ENCODE results near the gene ADGRF1. TPM values are rescaled to one million over a fixed set of nuclear protein-coding genes. Genes with fewer than 3 reads are reported as not detected.
A peak's percentile ranks its signal among the peaks of the same experiment; 100 is the strongest.
"Not testable (repeated sequence)": the region's sequence is repeated elsewhere in the genome, so short reads cannot be mapped to it uniquely, and the experiment has no call there.

ADGRF1 gene
- total RNA-seq (under 1 TPM in 1 of 2 donors, not detected in 1; 0.06 TPM), polyA plus RNA-seq (ENCODE audit: insufficient read length in 2 of 2) (under 1 TPM; 0.35 to 0.39 TPM)
- long read RNA-seq, donor 1, result 0 reads
- long read RNA-seq, donor 2, result 0 reads
- long read RNA-seq, donor 3, result 0 reads
- long read RNA-seq, donor 4, result 0 reads

GRCh38 chr6:47042275-47042791 is at the start of gene ADGRF1:
Gene ADGRF1 (minus strand): TSS chr6:47042332. CDS start chr6:47029061, 13,271 bp downstream.
- WGBS (ENCODE audit: insufficient coverage), result 100% methylated on average over 1 of the region's 3 CpGs

GRCh38 chr6:47090881-47091280 is 48.7 kb upstream of the ADGRF1 start:
- 100% methylated on average over 3 of the region's 6 CpGs for WGBS (ENCODE audit: insufficient coverage)
- H3K27ac ChIP-seq (ENCODE audit: low read depth, low read length), result no peak overlapping the region
- H3K27me3 ChIP-seq (ENCODE audit: control insufficient read depth, insufficient read depth, low read length), result no peaks in the 10 kb centered on the region
- no peaks in the 10 kb centered on the region for H3K9me3 ChIP-seq (ENCODE audit: control insufficient read depth, insufficient read depth, low read length)
- no peaks in the 10 kb centered on the region for H3K36me3 ChIP-seq (ENCODE audit: control insufficient read depth, insufficient read depth, low read length)
- no peak for DNase-seq (ENCODE audit: low read depth in 4 of 6, low spot score in 6 of 6)
- no peak overlapping the region for H3K4me3 ChIP-seq (ENCODE audit: low read depth, low read length)
- H3K4me1 ChIP-seq (ENCODE audit: control insufficient read depth, insufficient read depth, low read length), result peaks cover 6% of the 10 kb centered on the region

More at GRCh38 chr6:47042275-47042791, at the start of gene ADGRF1:
- Histone ChIP-seq H3K9me3 (ENCODE audit: control insufficient read depth, insufficient read depth, low read length) (no peaks in the 10 kb centered on the region), H3K27me3 (ENCODE audit: control insufficient read depth, insufficient read depth, low read length) (no peaks in the 10 kb centered on the region), H3K4me1 (ENCODE audit: control insufficient read depth, insufficient read depth, low read length) (no peaks in the 10 kb centered on the region), H3K27ac (ENCODE audit: low read depth, low read length) (no peak within 1 kb of the TSS), H3K4me3 (ENCODE audit: low read depth, low read length) (no peak within 1 kb of the TSS), H3K36me3 (ENCODE audit: control insufficient read depth, insufficient read depth, low read length) (no peaks in the 10 kb centered on the region)
- DNase-seq (ENCODE audit: low read depth in 4 of 6, low spot score in 6 of 6), result no peak

GRCh38 chr6:47089473-47089872 is 47.3 kb upstream of the ADGRF1 start:
- DNase-seq (ENCODE audit: low read depth in 4 of 6, low spot score in 6 of 6); H3K9me3 ChIP-seq (ENCODE audit: control insufficient read depth, insufficient read depth, low read length); H3K36me3 ChIP-seq (ENCODE audit: control insufficient read depth, insufficient read depth, low read length); H3K27me3 ChIP-seq (ENCODE audit: control insufficient read depth, insufficient read depth, low read length); H3K4me3 ChIP-seq (ENCODE audit: low read depth, low read length); H3K4me1 ChIP-seq (ENCODE audit: control insufficient read depth, insufficient read depth, low read length); H3K27ac ChIP-seq (ENCODE audit: low read depth, low read length): not testable (repeated sequence)
- no CpG with 5 or more reads among the region's 4 CpGs for WGBS (ENCODE audit: insufficient coverage)

GRCh38 chr6:47086051-47086770 is 44.1 kb upstream of the ADGRF1 start:
- Histone ChIP-seq H3K9me3 (ENCODE audit: control insufficient read depth, insufficient read depth, low read length) (no peaks in the 10 kb centered on the region), H3K4me3 (ENCODE audit: low read depth, low read length) (no peak overlapping the region), H3K27ac (ENCODE audit: low read depth, low read length) (no peak overlapping the region), H3K4me1 (ENCODE audit: control insufficient read depth, insufficient read depth, low read length) (peaks cover 9% of the 10 kb centered on the region), H3K36me3 (ENCODE audit: control insufficient read depth, insufficient read depth, low read length) (no peaks in the 10 kb centered on the region), H3K27me3 (ENCODE audit: control insufficient read depth, insufficient read depth, low read length) (no peaks in the 10 kb centered on the region)
- no peak for DNase-seq (ENCODE audit: low read depth in 4 of 6, low spot score in 6 of 6)
- 93% methylated on average over 3 of the region's 4 CpGs for WGBS (ENCODE audit: insufficient coverage)

GRCh38 chr6:47084610-47085009 is 42.5 kb upstream of the ADGRF1 start:
- peak overlapping the region; percentile 67 for H3K27ac ChIP-seq (ENCODE audit: low read depth, low read length)
- H3K9me3 ChIP-seq (ENCODE audit: control insufficient read depth, insufficient read depth, low read length), result no peaks in the 10 kb centered on the region
- peaks cover 9% of the 10 kb centered on the region for H3K4me1 ChIP-seq (ENCODE audit: control insufficient read depth, insufficient read depth, low read length)
- peak in 1 of 6 donors; percentile 47 for DNase-seq (ENCODE audit: low read depth in 4 of 6, low spot score in 6 of 6)
- 70% methylated on average over 2 of the region's 2 CpGs for WGBS (ENCODE audit: insufficient coverage)
- no peaks in the 10 kb centered on the region for H3K36me3 ChIP-seq (ENCODE audit: control insufficient read depth, insufficient read depth, low read length)
- H3K27me3 ChIP-seq (ENCODE audit: control insufficient read depth, insufficient read depth, low read length), result no peaks in the 10 kb centered on the region
- H3K4me3 ChIP-seq (ENCODE audit: low read depth, low read length), result no peak overlapping the region

- Histone ChIP-seq H3K4me3 (ENCODE audit: low read depth, low read length) (no peak overlapping the region), H3K4me1 (ENCODE audit: control insufficient read depth, insufficient read depth, low read length) (peaks cover 11% of the 10 kb centered on the region), H3K36me3 (ENCODE audit: control insufficient read depth, insufficient read depth, low read length) (no peaks in the 10 kb centered on the region), H3K27ac (ENCODE audit: low read depth, low read length) (peak overlapping the region; percentile 67), H3K27me3 (ENCODE audit: control insufficient read depth, insufficient read depth, low read length) (no peaks in the 10 kb centered on the region), H3K9me3 (ENCODE audit: control insufficient read depth, insufficient read depth, low read length) (no peaks in the 10 kb centered on the region)
- 5% methylated on average over 2 of the region's 3 CpGs for WGBS (ENCODE audit: insufficient coverage)
- DNase-seq (ENCODE audit: low read depth in 4 of 6, low spot score in 6 of 6), result peak in 5 of 6 donors; percentile 74 to 94 (median 81)
These were observed 41.5 kb upstream of the ADGRF1 start for GRCh38 chr6:47083586-47084047.

- H3K4me1 ChIP-seq (ENCODE audit: control insufficient read depth, insufficient read depth, low read length), result peaks cover 12% of the 10 kb centered on the region
- H3K27ac ChIP-seq (ENCODE audit: low read depth, low read length), result no peak overlapping the region
- no peaks in the 10 kb centered on the region for H3K9me3 ChIP-seq (ENCODE audit: control insufficient read depth, insufficient read depth, low read length)
- H3K36me3 ChIP-seq (ENCODE audit: control insufficient read depth, insufficient read depth, low read length), result no peaks in the 10 kb centered on the region
- no peak overlapping the region for H3K4me3 ChIP-seq (ENCODE audit: low read depth, low read length)
- DNase-seq (ENCODE audit: low read depth in 4 of 6, low spot score in 6 of 6), result no peak
- 80% methylated on average over 2 of the region's 5 CpGs for WGBS (ENCODE audit: insufficient coverage)
- no peaks in the 10 kb centered on the region for H3K27me3 ChIP-seq (ENCODE audit: control insufficient read depth, insufficient read depth, low read length)
These were observed 38.0 kb upstream of the ADGRF1 start for GRCh38 chr6:47080083-47080596.

- Histone ChIP-seq H3K4me3 (ENCODE audit: low read depth, low read length) (no peak overlapping the region), H3K27me3 (ENCODE audit: control insufficient read depth, insufficient read depth, low read length) (no peaks in the 10 kb centered on the region), H3K27ac (ENCODE audit: low read depth, low read length) (no peak overlapping the region), H3K9me3 (ENCODE audit: control insufficient read depth, insufficient read depth, low read length) (no peaks in the 10 kb centered on the region), H3K4me1 (ENCODE audit: control insufficient read depth, insufficient read depth, low read length) (peaks cover 12% of the 10 kb centered on the region), H3K36me3 (ENCODE audit: control insufficient read depth, insufficient read depth, low read length) (no peaks in the 10 kb centered on the region)
- WGBS (ENCODE audit: insufficient coverage), result 90% methylated on average over 7 of the region's 7 CpGs
- no peak for DNase-seq (ENCODE audit: low read depth in 4 of 6, low spot score in 6 of 6)
These were observed 37.5 kb upstream of the ADGRF1 start for GRCh38 chr6:47079638-47080037.

- Histone ChIP-seq H3K27ac (ENCODE audit: low read depth, low read length) (no peak overlapping the region), H3K27me3 (ENCODE audit: control insufficient read depth, insufficient read depth, low read length) (no peaks in the 10 kb centered on the region), H3K4me3 (ENCODE audit: low read depth, low read length) (no peak overlapping the region), H3K36me3 (ENCODE audit: control insufficient read depth, insufficient read depth, low read length) (no peaks in the 10 kb centered on the region), H3K9me3 (ENCODE audit: control insufficient read depth, insufficient read depth, low read length) (no peaks in the 10 kb centered on the region), H3K4me1 (ENCODE audit: control insufficient read depth, insufficient read depth, low read length) (peaks cover 12% of the 10 kb centered on the region)
- WGBS (ENCODE audit: insufficient coverage), result 86% methylated on average over 5 of the region's 6 CpGs
- no peak for DNase-seq (ENCODE audit: low read depth in 4 of 6, low spot score in 6 of 6)
These were observed 36.9 kb upstream of the ADGRF1 start for GRCh38 chr6:47078991-47079390.
